22Rv1 (cell line): ENCODE measurements around the gene SYNDIG1.

Experiments used
- CTCF ChIP-seq: fragments of 450-650 bp; IDR thresholded peaks from 2 replicates; pipeline ENCODE4 v1.5.1; 2017; ENCODE audit warnings: mild to moderate bottlenecking
- ZFX ChIP-seq: fragments of 450-650 bp; IDR thresholded peaks from 2 replicates; pipeline ENCODE4 v1.6.1; 2017; ENCODE audit warnings: antibody characterized with exemption, borderline replicate concordance

DNA sequence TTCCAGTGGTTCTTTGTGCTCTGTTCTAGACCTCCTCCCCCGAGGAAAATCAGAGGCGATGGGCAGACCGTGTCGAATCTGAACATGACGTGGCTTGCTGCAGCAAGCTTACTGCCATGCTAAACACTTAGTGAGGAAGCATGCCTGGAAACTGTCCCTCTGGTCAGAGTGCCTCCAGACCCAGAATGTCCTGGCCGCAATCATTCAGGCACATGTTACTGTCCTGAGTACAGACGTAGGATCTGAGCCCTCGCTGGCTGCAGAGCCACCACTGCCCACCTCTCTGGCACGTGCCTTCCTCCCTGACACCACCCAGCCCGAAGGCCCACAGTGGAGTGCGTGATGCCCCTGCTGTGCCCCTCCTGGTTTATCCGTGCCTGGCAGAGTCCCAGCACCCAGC lies 163.6 kb downstream of the SYNDIG1 start:
- TF ChIP-seq CTCF (no peak), ZFX (no peak)
